Memory B cell (primary cell): Measurements from ENCODE around the gene OR2C3.

Experiments
- ATAC-seq: fragments of 150-1000 bp; cut with Tn5 transposase; 2 replicates; pipeline ENCODE4 v1.10.0; 2021; ENCODE audit warnings: low read depth, mild to moderate bottlenecking, moderate library complexity
- DNase-seq, 2 donors: peaks; one replicate each; pipeline ENCODE4 v3.0.0; 2022; ENCODE audit warnings: low spot score in 2 of 2
- H3K27ac Mint-ChIP-seq: one replicate; pipeline ENCODE4 v1.8.0; 2022; ENCODE audit warnings: mild to moderate bottlenecking, moderate library complexity, mixed read lengths
- H3K27me3 Mint-ChIP-seq: one replicate; pipeline ENCODE4 v1.8.0; 2022; ENCODE audit warnings: mixed read lengths
- H3K36me3 Mint-ChIP-seq: one replicate; pipeline ENCODE4 v1.8.0; 2022; ENCODE audit warnings: mild to moderate bottlenecking, mixed read lengths
- H3K4me1 Mint-ChIP-seq: one replicate; pipeline ENCODE4 v1.8.0; 2022; ENCODE audit warnings: mixed read lengths
- H3K4me3 Mint-ChIP-seq: one replicate; pipeline ENCODE4 v1.8.0; 2022; ENCODE audit warnings: mild to moderate bottlenecking, moderate library complexity, mixed read lengths
- H3K9me3 Mint-ChIP-seq: one replicate; pipeline ENCODE4 v1.8.0; 2022; ENCODE audit warnings: mixed read lengths

OR2C3 gene

DNA sequence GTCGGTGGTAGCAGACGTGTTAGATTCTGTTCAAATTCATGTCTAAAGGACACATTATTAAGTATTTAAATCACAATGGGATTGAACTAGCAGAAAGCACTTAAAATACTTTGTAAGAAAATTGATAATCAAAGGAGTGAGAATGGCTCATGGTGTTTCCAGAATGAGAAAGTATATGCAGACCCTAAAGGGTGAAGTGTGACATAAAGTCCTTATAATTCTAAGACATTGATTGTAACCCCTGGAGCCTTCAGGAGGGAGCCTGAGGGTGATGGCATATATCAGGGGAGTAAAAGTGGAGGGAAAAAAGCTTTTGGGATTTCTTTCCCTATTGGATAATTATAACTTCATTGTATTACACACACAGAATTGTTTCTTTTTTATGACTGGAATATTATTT is at the start of gene OR2C3:
OR2C3 (minus strand) TSS at position 101 of the 400 bp plus-strand sequence. CDS start 3,929 bp downstream, outside the sequence.
- ATAC-seq (no peak), DNase-seq (no peak)
- no peak within 1 kb of the TSS for H3K4me3 Mint-ChIP-seq
- H3K27ac Mint-ChIP-seq: no peak within 1 kb of the TSS
- no peaks in the 10 kb centered on the region for H3K9me3 Mint-ChIP-seq
- H3K4me1 Mint-ChIP-seq: no peaks in the 10 kb centered on the region
- H3K27me3 Mint-ChIP-seq: peaks cover 16% of the 10 kb centered on the region
- peaks cover 2% of the 10 kb centered on the region for H3K36me3 Mint-ChIP-seq

GRCh38 chr1:247578946-247579460 is 42.8 kb upstream of the OR2C3 start:
- no peak overlapping the region for H3K27ac Mint-ChIP-seq
- no peaks in the 10 kb centered on the region for H3K4me1 Mint-ChIP-seq
- ATAC-seq: no peak
- H3K27me3 Mint-ChIP-seq: peaks cover 5% of the 10 kb centered on the region
- H3K9me3 Mint-ChIP-seq: no peaks in the 10 kb centered on the region
- H3K36me3 Mint-ChIP-seq: no peaks in the 10 kb centered on the region
- no peak for DNase-seq
- H3K4me3 Mint-ChIP-seq: no peak overlapping the region

- Mint-ChIP-seq H3K27ac (no peak overlapping the region), H3K27me3 (peaks cover 5% of the 10 kb centered on the region), H3K4me1 (no peaks in the 10 kb centered on the region), H3K9me3 (peaks cover 1% of the 10 kb centered on the region), H3K36me3 (no peaks in the 10 kb centered on the region), H3K4me3 (no peak overlapping the region)
- DNase-seq: no peak
- no peak for ATAC-seq
These were observed 40.3 kb upstream of the OR2C3 start for GRCh38 chr1:247576514-247576913.

- ATAC-seq: no peak
- Mint-ChIP-seq H3K27me3 (peaks cover 5% of the 10 kb centered on the region), H3K36me3 (no peaks in the 10 kb centered on the region), H3K9me3 (peaks cover 11% of the 10 kb centered on the region), H3K27ac (no peak overlapping the region), H3K4me1 (no peaks in the 10 kb centered on the region), H3K4me3 (no peak overlapping the region)
- DNase-seq: no peak
These were observed 38.4 kb upstream of the OR2C3 start for GRCh38 chr1:247574664-247575063.

GRCh38 chr1:247574236-247574635 is 38.0 kb upstream of the OR2C3 start:
- no peaks in the 10 kb centered on the region for H3K4me1 Mint-ChIP-seq
- no peak for DNase-seq
- no peak for ATAC-seq
- H3K4me3 Mint-ChIP-seq: no peak overlapping the region
- no peak overlapping the region for H3K27ac Mint-ChIP-seq
- H3K36me3 Mint-ChIP-seq: no peaks in the 10 kb centered on the region
- peaks cover 11% of the 10 kb centered on the region for H3K9me3 Mint-ChIP-seq
- peaks cover 5% of the 10 kb centered on the region for H3K27me3 Mint-ChIP-seq

GRCh38 chr1:247562198-247562597 is 26.0 kb upstream of the OR2C3 start:
- ATAC-seq: no peak
- Mint-ChIP-seq H3K4me3 (no peak overlapping the region), H3K4me1 (no peaks in the 10 kb centered on the region)

GRCh38 chr1:247561711-247562110 is 25.5 kb upstream of the OR2C3 start:
- Mint-ChIP-seq H3K9me3 (no peaks in the 10 kb centered on the region), H3K27me3 (no peaks in the 10 kb centered on the region), H3K4me3 (no peak overlapping the region), H3K4me1 (no peaks in the 10 kb centered on the region), H3K27ac (no peak overlapping the region), H3K36me3 (no peaks in the 10 kb centered on the region)
- DNase-seq (no peak), ATAC-seq (no peak)

More at GRCh38 chr1:247562198-247562597, 26.0 kb upstream of the OR2C3 start:
- no peak for DNase-seq
- H3K36me3 Mint-ChIP-seq: no peaks in the 10 kb centered on the region
- H3K27me3 Mint-ChIP-seq: no peaks in the 10 kb centered on the region
- H3K27ac Mint-ChIP-seq: no peak overlapping the region
- no peaks in the 10 kb centered on the region for H3K9me3 Mint-ChIP-seq

DNA sequence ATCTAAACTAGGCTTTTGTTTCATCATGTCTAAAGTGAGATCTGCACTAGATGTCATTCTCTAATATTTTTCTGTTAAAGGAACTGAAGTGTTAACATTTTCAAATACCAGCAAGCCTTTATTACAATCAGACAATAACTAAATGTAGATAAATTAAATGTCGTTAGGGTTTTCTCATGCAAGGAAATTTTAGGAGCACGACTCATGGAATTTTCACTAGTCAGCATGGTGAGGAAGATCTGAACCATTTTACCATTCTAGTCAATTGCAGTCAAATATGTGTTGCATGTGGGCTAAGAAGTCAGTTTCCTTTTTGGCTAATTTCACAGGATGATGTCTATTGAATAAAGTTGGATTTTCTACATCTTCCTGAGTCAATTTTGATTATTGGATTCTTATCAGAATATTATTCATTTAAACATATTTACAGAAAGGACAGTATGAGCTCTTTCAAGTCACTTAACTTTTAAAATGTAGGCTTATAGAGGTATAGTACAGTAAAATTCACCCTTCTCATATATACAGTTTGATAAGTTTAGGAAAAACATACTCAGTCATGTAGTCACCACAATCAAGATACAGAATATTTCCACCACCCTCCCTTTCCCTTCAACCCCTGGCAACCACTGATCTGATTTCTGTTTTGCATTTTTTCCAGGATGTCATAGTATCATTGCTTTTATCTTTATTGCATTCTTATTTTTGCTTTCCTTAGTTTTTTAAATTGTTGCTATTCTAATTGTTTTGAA is 21.9 kb upstream of the OR2C3 start:
- H3K4me3 Mint-ChIP-seq: no peak overlapping the region
- no peak overlapping the region for H3K27ac Mint-ChIP-seq
- no peaks in the 10 kb centered on the region for H3K9me3 Mint-ChIP-seq
- H3K27me3 Mint-ChIP-seq: no peaks in the 10 kb centered on the region
- ATAC-seq (no peak), DNase-seq (no peak)
- H3K36me3 Mint-ChIP-seq: no peaks in the 10 kb centered on the region
- no peaks in the 10 kb centered on the region for H3K4me1 Mint-ChIP-seq

DNA sequence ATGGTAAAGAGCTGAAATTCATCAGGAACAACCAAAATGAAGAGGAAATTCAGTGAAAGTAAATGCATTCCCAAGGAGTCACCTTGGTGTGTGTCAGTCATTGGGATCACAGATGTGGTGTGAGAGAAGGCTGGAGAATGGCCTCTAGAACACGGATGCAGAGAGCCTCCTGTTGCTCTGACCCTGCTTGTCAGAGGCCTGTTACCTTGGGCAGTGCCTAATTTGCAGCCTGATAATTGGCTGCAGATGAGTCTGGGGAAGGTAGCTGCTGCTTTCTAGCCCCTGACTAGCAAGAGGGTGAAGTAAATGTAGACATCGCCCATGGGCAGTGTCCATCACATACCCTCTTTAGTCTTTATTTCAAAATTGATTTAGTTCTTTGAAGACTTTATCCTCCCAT is 16.0 kb upstream of the OR2C3 start:
- Mint-ChIP-seq H3K4me1 (peaks cover 4% of the 10 kb centered on the region), H3K36me3 (no peaks in the 10 kb centered on the region), H3K9me3 (no peaks in the 10 kb centered on the region), H3K4me3 (no peak overlapping the region), H3K27ac (no peak overlapping the region), H3K27me3 (peaks cover 10% of the 10 kb centered on the region)
- no peak for DNase-seq
- ATAC-seq: no peak

- Mint-ChIP-seq H3K4me3 (no peak overlapping the region), H3K27me3 (peaks cover 10% of the 10 kb centered on the region), H3K36me3 (no peaks in the 10 kb centered on the region), H3K9me3 (no peaks in the 10 kb centered on the region), H3K27ac (no peak overlapping the region), H3K4me1 (peaks cover 4% of the 10 kb centered on the region)
- DNase-seq (no peak), ATAC-seq (no peak)
These were observed 15.5 kb upstream of the OR2C3 start for GRCh38 chr1:247551721-247552120.

DNA sequence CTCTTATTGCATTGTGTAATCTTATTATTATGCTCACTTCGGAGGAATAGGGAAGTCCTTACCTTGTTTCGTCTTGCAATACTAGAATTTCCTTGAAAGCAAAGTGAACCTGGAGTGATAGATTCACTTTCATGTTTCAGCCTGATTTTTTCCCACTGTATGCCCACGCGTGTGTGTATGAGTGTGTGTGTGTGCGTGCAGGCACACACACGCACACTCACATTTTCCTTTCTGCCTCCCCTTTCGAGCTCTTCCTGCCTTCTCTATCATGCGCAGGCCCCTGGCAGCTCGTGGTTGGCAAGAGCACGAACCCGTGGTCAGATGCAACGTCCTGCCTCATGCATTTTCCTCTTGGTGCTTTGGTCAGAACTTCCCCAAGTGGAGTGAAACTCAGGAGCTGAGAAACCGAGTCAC is 12.5 kb upstream of the OR2C3 start, which contains the start of gene GCSAML:
GCSAML (plus strand) TSS at position 366 of the 414 bp plus-strand sequence. CDS start 58 bp downstream, outside the sequence.
- no peak for ATAC-seq
- H3K36me3 Mint-ChIP-seq: no peaks in the 10 kb centered on the region
- no peak for DNase-seq
- H3K9me3 Mint-ChIP-seq: no peaks in the 10 kb centered on the region
- no peak within 1 kb of the TSS for H3K4me3 Mint-ChIP-seq
- H3K27ac Mint-ChIP-seq: no peak within 1 kb of the TSS
- peaks cover 4% of the 10 kb centered on the region for H3K4me1 Mint-ChIP-seq
- peaks cover 11% of the 10 kb centered on the region for H3K27me3 Mint-ChIP-seq

DNA sequence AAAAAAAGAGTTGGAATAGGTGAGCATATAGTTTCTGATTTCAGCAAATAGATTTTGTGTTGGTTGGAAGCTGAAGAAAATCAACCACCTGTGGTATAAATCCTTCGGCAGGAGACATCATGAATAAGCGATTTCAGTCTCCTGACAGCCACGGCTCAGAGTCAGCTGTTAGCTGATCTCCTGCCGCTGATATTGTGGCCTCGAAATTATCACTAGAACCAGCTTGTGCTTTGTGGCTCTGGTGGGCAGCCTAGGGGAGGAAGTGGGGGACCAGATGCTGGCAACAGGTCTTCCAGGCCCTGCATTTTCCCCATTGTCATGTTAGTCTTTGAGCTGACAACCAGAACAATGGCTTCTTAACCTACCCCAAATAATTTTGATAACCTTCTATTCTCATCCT is 11.9 kb upstream of the OR2C3 start:
- ATAC-seq (no peak), DNase-seq (no peak)
- Mint-ChIP-seq H3K27ac (no peak overlapping the region), H3K27me3 (peaks cover 11% of the 10 kb centered on the region), H3K4me3 (no peak overlapping the region), H3K4me1 (peaks cover 4% of the 10 kb centered on the region), H3K36me3 (no peaks in the 10 kb centered on the region), H3K9me3 (no peaks in the 10 kb centered on the region)

- H3K4me1 Mint-ChIP-seq: no peaks in the 10 kb centered on the region
- no peak overlapping the region for H3K4me3 Mint-ChIP-seq
- no peak overlapping the region for H3K27ac Mint-ChIP-seq
- peaks cover 11% of the 10 kb centered on the region for H3K27me3 Mint-ChIP-seq
- no peak for ATAC-seq
- peaks cover 2% of the 10 kb centered on the region for H3K36me3 Mint-ChIP-seq
- no peaks in the 10 kb centered on the region for H3K9me3 Mint-ChIP-seq
- DNase-seq: no peak
These were observed 6.6 kb upstream of the OR2C3 start for GRCh38 chr1:247542811-247543210.

- Mint-ChIP-seq H3K9me3 (no peaks in the 10 kb centered on the region), H3K4me3 (no peak overlapping the region), H3K36me3 (peaks cover 2% of the 10 kb centered on the region), H3K27me3 (peaks cover 11% of the 10 kb centered on the region), H3K4me1 (no peaks in the 10 kb centered on the region), H3K27ac (no peak overlapping the region)
- no peak for DNase-seq
- no peak for ATAC-seq
These were observed 4.3 kb upstream of the OR2C3 start for GRCh38 chr1:247540581-247540980.

GRCh38 chr1:247539215-247539614 is 3.0 kb upstream of the OR2C3 start:
- Mint-ChIP-seq H3K27me3 (peaks cover 11% of the 10 kb centered on the region), H3K9me3 (no peaks in the 10 kb centered on the region), H3K27ac (no peak overlapping the region), H3K36me3 (peaks cover 2% of the 10 kb centered on the region), H3K4me1 (no peaks in the 10 kb centered on the region), H3K4me3 (no peak overlapping the region)
- ATAC-seq (no peak), DNase-seq (no peak)
